HL-60 (cell line): Measurements from ENCODE around the gene TRAPPC1.

Experiments
- CTCF ChIP-seq: IDR thresholded peaks from one replicate; pipeline ENCODE4 v1.5.1; 2011; ENCODE audit warnings: low read length, control low read depth, inconsistent platforms; ENCODE audit not compliant: insufficient read depth
- GABPA ChIP-seq: IDR thresholded peaks from 2 replicates; pipeline ENCODE4 v1.6.1; 2012; ENCODE audit warnings: low read depth
- POLR2AphosphoS5 ChIP-seq: IDR thresholded peaks from 2 replicates; pipeline ENCODE4 v1.6.1; 2012; ENCODE audit warnings: low read depth
- REST ChIP-seq: IDR thresholded peaks from 2 replicates; pipeline ENCODE4 v1.6.1; 2012; ENCODE audit warnings: low read depth; ENCODE audit not compliant: insufficient replicate concordance

DNA sequence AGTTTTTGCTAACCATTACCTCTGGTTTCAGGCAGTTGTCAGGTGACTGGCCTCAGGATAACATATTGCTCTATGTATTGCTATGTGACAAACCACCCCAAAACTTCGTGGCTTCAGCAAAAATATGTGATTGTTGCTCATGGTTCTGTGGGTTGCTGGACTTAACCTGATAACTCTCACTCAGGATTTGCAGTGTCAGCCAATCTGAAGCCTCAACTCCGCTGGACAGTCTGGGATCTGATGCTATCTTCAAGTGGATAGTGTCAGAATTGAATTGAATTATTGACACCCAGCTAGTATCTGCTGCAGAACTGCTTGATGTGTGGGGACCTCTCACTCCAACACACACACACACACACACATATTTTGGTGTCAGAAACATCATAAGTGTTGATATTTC is 36.0 kb upstream of the TRAPPC1 start:
- TF ChIP-seq CTCF (no peak), POLR2AphosphoS5 (no peak), GABPA (no peak), REST (no peak)
